Measurements from ENCODE around the gene ACAP1. TPM values are rescaled to one million over a fixed set of nuclear protein-coding genes. Genes with fewer than 3 reads are reported as not detected.

ACAP1 gene, protein sequence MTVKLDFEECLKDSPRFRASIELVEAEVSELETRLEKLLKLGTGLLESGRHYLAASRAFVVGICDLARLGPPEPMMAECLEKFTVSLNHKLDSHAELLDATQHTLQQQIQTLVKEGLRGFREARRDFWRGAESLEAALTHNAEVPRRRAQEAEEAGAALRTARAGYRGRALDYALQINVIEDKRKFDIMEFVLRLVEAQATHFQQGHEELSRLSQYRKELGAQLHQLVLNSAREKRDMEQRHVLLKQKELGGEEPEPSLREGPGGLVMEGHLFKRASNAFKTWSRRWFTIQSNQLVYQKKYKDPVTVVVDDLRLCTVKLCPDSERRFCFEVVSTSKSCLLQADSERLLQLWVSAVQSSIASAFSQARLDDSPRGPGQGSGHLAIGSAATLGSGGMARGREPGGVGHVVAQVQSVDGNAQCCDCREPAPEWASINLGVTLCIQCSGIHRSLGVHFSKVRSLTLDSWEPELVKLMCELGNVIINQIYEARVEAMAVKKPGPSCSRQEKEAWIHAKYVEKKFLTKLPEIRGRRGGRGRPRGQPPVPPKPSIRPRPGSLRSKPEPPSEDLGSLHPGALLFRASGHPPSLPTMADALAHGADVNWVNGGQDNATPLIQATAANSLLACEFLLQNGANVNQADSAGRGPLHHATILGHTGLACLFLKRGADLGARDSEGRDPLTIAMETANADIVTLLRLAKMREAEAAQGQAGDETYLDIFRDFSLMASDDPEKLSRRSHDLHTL
- total RNA-seq = 12.7 TPM

DNA sequence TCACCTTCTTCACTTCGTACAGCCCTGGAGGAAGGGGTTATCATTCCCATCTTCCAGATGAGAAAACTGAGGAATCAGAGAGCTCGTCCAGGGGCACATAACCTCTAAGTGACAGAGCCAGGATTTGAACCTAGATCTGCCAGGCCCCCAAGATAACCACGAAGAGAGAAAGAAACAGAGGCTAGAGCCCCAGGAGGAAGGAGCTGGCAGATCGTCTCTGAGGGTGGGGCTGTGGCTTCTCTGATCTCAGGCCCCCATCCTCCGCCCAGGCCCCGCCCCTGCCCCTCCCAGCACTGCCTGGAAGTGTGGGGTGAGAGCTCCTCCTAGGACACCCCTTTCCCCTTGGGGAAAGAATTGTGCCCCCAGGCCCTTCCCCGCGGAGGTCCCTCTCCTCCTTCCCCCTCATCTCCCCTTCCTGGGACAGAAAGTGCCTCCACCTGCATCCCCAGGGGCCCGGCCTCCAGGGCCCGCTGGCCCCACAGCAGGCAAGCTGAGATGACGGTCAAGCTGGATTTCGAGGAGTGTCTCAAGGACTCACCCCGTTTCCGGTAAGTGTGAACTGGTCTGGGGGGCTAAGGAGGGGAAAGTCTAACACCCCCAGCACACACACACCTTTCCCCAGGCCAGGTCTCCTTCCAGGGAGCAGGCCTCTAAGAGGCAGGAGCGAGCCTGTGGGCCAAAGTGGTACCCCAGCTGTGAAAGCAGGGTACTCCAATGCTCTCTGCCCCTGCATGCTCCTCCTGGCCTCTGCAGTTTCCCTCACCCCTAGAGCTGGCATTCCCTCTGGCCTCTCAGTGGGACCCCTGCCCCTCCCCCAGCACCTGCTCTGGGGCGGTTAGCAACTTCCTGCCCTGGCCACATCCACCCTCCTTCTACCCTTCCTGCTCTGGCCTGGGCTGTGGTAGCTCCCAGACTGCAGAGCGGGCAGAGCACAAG, at the start of gene ACAP1:
Gene ACAP1, plus strand, starts transcription at position 290 of the 936 bp plus-strand sequence. Its CDS starts 206 bp downstream, at position 496.
- DNase-seq (ENCODE audit: low spot score) = no peak

DNA sequence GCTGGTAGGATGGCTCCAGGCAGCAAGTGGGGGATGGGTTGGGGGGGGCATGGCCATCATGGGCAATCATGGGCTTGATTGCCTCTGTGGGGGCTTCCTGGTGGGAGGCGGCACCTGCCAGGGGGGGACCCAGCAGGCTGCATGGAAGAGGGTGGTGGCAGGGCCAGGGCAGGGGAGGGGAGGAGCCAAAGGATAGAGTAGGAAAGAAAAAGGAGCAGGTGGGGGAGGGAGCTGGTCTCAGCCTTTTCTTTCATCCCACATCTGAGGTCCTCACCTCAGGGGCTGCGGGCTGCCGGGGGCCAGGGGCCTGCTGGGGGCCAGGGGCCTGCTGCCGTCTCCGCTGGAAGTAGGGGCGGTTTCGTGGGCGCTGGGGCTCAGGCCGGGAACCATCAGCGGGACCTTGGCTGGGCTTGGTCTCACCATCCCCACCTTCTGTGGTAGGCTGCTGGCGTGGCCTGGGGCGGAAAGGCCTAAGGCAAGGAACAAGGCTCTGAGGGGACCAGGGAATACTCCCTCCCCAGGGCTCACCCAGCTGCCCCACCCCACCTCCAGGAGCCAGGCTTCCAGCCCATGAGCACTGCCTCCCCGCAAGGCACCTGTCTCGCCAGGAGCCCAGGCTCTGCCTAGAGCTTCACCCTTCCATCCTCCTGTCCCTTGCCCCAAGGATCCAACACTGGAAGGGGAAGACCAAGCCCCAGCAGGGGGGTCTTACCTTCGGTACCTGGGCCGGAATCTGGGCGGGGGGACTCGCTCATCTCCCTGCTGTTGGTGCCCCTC, 46.9 kb upstream of the ACAP1 start:
- DNase-seq (ENCODE audit: low spot score) = no peak

DNA sequence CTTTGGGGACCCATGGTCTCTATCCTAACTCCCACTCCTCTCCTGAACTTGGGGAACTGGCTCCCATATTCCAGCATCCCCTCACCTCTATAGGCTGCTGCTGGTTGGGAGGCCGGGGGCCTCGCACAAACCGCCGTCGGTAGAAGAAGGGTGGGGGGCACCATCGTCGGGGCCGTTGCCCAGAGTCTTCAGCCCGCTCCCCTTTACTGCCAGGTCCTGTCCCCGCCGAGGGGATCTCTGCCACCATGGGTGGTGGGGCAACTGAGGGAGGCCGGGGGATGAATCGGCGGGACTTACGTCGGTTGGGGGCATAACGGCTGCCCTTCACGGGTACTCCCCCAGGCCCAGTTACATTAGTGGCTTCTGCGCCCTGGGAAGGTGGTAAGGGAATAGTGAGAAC, 46.2 kb upstream of the ACAP1 start:
- DNase-seq (ENCODE audit: low spot score) = no peak

DNA sequence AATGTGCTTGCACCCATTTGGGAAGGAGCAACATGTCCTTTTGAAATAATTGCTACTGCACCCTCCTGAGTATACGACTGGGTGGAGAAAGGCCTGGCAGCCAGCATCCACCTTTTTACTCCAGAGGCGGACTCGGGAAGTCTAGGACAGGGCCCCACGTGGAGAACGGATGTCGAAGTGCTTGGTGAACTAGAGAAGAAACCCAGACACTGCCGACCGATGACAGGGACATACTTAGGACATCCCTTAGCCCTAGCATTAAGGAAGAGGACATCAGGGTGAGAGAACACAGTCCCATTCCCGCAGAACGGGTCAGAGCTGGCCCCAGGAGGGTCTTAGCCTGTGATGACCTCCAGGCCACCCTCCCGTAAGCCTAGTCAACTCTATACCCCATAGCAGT, 45.6 kb upstream of the ACAP1 start:
- no peak for DNase-seq (ENCODE audit: low spot score)

DNA sequence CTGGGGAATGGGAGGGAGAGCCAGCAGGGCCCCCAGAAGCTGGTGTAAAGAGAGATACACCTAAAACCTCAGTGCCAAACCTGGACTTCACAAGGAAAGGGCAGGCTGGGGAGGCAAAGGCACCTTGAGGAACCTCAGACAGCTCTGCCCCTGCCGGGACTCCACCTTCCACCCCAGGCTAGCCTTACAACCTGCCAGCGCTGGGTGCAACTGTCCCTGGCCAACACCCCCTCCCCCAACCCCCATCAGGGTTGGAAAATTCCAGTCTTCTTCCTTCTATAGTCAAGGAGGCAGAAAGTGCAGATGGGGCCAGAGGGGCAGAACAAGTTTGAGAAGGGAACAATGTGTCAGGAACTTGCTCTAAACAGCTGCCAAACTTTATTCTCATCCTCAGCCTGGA, 44.1 kb upstream of the ACAP1 start:
- no peak for DNase-seq (ENCODE audit: low spot score)

DNA sequence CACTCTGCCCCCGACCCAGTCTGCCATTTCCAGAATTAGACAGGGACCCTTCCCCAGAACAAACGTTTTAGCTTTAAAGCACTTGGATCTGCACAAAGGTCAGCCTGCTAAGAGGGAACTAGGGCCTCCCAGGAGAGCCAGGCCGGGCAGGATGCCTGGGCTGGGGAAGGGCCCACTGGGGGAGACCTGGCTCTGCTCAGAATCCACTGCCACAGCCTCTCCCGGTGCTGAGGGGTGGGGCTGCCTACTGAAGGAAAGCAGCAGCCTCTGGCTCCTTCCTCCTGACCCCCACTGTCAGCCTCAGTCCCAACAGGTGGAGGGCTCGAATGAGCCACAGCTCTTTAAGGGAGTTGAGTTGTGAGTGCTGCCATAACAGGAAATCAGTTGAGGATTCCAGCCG, 43.6 kb upstream of the ACAP1 start:
- DNase-seq (ENCODE audit: low spot score) = no peak

DNA sequence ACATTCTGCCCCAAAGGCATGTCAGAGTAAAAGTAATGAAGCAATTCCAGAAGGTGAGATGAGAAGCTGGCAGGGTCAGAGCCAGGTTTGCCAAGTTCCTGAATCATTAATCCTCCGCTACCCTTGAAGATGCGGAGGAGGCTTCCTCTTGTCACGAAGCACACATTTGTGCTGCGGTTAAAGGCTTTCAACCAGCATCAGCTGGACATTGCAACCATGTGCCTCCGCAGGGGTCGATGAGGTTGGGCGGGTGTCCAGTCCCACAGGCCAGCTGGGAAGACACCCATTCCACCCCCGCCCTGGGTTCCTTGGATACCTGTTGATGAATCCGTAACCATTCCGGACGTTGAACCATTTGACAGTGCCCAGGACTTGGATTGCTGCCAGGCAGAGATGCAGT, 43.2 kb upstream of the ACAP1 start:
- no peak for DNase-seq (ENCODE audit: low spot score)

DNA sequence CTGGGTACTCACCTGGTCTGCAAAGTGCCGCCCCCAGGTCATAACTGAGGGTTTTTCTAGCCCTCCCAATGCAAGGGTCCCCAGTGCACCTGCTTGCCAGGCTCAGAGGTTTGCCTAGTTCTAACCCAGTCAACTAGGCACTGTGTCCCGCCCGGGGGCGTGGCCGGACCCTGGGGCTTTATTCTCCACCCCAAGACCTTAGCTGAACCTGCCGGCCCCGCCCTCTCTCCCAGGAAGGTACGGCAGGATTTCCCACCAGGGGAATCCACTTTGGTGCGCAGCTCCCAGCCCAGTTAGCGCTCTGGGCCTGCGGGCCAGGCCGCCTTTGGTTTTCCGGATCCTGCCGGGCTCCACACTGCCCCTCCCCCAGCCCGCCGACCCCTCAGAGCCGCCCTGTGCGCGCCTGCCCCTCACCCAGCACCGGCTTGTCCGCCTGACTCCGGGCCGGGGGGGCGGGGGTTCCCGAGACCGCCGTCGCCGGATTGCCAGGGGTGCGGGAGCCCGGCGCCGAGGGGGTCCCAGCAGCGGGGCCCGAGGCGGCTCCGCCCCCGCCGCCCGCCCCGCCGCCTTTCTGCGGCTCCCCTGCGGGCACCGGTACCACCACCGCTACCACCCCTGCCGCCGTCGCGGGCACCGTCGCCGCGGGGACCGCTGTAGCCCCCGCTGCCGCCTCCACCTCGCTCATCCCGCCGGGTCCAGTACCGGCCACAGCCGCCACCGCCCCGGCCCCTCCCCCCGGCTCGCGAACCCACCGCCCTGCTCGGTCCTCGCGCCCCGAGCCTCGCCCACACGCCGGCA, 42.3 kb upstream of the ACAP1 start:
- DNase-seq (ENCODE audit: low spot score) = no peak

DNA sequence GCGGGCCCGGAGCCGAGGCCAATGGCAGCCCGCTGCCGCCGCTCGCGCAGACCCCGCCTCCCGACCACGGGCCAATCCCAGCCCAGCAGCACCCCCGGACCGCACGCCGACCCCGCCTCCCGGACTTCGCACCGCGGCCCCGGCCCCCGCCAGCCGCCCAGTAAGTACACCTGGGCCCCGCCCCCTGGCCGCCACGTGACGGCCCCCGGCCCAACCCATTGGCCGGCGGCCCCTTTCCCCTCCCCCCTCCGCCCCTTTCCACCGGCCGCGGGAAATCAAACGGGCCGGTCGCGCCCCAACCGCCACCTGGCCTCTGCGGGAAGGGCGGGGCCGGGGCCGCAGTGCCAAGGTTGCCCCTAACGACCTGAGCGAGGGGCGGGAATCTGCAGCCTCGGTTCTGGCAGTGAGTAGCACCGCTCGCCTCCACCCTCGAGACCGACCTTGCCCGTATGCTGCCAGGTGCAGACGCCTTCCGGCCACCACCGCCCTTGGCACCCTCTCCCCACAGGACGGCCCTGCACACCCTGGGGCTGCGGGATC, 41.6 kb upstream of the ACAP1 start, which contains the start of gene YBX2:
Gene YBX2, minus strand, starts transcription at position 26 of the 540 bp plus-strand sequence. CDS start 139 bp downstream, outside the sequence.
- peak; percentile 64 for DNase-seq (ENCODE audit: low spot score)

DNA sequence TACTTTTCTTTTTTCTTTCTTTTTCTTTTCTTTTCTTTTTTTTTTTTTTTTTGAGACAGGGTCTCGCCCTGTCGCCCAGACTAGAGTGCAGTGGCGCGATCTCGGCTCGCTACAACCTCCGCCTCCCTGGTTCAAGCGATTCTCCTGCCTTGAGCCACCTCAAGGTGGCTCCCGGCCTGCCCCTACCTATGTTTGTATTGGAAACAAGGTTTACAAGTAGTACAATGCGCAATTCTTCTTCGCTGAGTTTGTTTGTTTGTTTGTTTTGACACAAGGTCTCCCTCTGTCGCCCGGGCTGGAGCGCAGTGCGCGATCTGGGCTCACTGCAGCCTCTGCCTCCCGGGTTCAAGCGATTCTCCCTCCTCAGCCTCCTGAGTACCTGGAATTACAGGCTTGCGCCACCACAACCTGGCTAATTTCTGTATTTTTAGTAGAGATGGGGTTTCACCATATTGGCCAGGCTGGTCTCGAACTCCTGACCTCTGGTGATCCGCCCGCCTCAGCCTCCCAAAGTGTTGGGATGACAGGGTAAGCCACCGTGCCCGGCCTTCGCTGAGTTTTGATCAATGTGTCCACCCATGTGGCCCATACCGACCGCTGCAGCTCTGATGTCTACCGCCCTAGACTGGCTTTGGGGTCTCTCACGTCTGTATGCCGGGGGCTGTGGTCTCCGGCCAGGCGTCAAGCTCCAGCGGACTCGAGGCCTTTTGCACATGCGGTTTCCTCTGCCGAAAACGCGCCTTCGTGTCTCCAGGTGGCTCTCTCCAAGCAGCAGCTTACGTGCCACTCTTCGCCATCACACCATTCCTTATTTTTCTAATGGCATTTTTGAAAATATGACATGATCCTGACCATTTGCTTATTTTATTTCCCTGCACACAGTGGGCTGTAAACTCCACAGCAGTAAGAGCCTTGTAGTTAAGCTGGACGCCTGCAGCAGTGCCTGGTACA, 40.8 kb upstream of the ACAP1 start:
- DNase-seq (ENCODE audit: low spot score) = no peak

DNA sequence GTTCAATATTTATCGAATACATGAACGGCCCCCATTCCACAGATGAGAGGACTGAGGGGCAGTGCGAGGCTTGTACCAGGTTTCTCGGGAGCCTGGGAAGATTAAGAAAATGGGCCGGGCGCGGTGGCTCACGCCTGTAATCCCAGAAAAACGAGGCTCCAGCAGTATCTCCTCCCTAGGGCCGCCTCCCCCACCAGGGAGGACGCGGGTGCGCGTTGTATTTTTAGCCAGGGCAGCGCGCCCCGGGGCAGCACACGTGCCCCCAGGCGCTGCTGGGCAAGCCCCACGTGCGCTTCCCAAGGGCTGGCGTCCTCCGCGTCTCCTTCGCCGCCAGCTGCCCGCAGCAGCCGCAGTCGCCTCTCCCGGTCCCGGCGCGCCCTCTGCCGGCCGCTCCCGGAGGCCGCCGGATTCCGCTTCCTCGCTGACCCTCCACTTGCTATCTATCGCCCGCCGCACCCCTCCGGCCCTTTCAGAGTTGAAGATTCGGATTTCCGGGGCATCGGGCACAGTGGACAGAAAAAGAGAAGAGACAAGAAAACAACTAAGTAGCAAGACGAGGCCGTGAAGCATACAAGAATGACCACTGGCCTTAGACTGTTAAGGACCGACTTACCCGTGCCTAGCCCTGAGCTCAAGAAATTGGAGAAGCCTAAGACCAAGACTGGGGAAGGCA, 40.0 kb upstream of the ACAP1 start:
- DNase-seq (ENCODE audit: low spot score) = peak; percentile 77

DNA sequence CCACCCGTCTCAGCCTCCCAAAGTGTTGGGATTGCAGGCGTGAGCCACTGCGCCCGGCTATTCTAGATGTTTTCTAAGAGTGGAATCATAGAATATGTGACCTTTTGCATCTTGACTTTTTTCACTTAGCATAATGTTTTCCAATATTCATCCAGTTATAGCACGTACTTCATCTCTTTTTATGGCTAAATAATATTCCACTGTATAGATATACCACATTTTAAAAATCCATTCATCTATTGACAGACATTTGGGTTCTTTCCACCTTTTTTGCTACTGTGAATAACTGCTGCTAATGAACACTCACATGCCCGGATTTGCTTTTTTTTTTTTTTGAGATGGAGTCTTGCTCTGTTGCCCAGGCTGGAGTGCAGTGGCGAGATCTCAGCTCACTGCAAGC, 32.1 kb upstream of the ACAP1 start:
- no peak for DNase-seq (ENCODE audit: low spot score)

DNA sequence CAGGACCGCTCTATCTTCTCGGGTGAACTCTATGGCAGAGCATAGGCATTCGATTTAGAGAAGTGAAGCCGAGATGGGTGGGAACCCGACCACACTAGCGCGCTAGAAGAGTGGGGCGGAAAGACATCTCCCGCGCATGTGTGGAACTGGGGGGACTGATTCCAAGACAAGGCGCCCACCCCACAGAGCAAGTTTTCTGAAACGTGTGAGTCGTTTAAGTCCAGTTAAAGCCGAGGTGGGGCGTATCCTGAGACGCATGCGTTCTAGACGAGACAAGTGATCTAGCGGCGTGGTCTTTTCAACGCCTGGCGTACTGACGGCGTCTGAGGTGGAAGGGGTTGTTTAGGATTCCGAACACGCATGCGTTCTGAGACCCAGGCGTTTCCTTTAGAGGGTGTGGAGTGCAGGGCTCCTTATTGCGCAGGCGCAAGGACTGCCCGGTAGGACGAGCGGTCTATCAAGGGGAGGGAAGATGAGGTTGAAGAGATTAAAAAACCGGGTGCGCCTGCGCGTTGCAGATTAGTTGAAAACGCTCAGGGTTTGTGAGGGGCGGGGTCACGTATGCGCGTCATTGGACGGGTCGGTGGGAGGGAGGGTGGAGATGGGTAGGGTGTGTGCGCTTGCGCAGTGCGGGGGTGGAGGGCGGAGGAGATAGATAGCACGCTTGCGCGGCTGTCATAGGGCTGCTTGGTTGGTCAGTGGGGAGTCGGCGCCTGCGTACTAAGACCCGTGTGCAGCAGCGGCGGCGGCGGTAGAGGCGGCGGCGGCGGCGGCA, 29.2 kb upstream of the ACAP1 start, which contains the start of gene EIF5A:
Gene EIF5A, plus strand, starts transcription at position 718 of the 775 bp plus-strand sequence. CDS start 2,008 bp downstream, outside the sequence.
- DNase-seq (ENCODE audit: low spot score) = peak; percentile 100

DNA sequence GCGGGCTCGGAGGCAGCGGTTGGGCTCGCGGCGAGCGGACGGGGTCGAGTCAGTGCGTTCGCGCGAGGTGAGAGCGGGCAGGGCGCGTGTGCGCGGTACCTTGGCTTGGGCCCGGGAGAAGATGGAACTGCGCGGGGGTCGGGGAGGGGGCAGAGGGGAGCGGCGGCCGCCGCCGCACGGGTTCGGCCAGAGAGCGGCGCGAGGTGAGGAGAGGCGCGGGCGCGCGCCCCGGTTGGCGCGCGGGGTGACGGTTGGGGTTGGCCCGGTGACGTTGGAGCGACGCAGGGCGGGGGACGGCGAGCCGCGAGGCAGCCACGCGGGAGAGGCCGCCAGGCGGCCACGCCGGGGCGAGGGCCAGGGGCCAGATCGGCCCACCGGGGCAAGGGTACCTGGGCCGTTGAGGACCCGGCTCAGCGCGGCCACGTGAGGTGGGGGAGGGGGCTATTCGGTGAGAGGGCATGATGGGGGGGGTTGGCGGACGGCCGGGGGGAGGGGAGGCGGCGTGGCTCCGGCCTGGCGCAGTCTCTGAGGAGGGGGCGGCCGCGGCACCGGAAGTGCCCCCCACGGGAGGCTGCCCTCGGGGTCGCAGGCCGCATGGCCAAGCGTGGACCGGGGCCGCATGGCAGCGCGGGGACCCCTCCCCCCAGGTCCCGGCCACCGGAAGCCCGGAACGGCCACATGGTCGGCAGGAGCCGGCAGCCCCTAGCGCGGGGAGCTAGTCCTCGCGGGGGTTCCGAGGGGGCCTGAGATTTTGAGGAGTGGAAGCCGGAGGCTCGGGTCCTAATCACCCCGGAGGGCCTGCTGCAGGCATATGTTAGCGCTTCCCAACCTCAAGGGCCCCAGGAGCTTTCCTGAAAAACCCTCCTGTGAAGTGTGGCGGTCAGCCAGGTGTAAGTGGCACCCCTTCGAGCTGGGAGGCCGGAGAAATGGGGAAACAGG, 28.4 kb upstream of the ACAP1 start:
- DNase-seq (ENCODE audit: low spot score) = peak; percentile 75

DNA sequence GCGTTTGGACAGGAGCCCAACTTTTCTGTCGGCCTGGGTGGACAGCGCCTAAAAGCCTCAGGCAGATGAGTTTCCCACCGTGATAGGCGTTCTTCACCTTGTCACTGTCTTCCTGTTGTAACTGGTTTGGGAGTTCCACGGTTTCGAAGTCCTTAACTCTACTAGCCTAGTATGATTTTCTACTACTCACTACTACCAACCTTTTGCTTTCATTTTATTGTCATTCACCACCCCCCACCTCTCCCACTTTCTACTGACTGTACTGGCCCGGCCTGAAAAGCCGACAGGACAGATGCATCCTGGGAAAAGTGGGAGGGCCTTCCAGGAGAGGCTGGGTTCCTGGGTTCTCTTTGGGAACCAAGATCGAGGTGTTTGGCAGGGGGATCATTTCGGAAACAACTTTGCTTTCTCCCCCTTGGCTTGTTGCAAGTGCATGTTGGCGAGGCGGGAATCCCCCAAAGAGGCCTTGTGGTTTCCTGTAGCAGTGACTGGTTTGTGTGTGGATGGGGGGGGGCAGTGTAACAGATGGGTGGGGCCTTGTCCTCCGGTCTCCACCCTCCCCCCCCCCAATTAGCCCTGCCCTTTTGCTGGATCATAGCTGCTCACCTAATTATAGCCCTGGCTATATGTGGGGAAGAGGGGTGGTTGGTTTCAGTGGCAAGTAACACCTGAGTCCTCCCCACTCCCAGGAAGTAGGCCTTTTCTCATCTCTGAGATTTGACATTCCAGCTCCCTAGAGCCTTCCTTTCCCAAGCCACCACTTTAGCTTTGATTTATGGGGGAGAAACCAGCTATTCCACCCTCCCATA, 27.5 kb upstream of the ACAP1 start:
- peak; percentile 88 for DNase-seq (ENCODE audit: low spot score)
